ENCODE measurements around the gene CAPZB. TPM values are rescaled to one million over a fixed set of nuclear protein-coding genes. Genes with fewer than 3 reads are reported as not detected.

The CAPZB gene
- total RNA-seq, 2 experiments from 2014 or later: 492 to 518 TPM

GRCh38 chr1:19374926-19375325 lies 110.4 kb downstream of the CAPZB start:
- ChIA-PET POLR2A (no interaction called here), CTCF (interaction anchor here (0.8 to 1.5 kb wide), 5 partner anchors 8 to 207 kb away, joined by 3 to 4 read pairs (median 3); no protein-coding TSS in a partner anchor)
- H3K4me3 Mint-ChIP-seq: no peak overlapping the region
- DNase-seq: no peak
- ATAC-seq: no peak
- no peaks in the 10 kb centered on the region for H3K9me3 Mint-ChIP-seq (ENCODE audit: insufficient read depth)
- H3K36me3 Mint-ChIP-seq (ENCODE audit: low read depth): peaks cover 47% of the 10 kb centered on the region
- peaks cover 3% of the 10 kb centered on the region for H3K4me1 Mint-ChIP-seq (ENCODE audit: low read depth)
- H3K27me3 Mint-ChIP-seq (ENCODE audit: low read depth): no peaks in the 10 kb centered on the region
- H3K27ac Mint-ChIP-seq: no peak overlapping the region

GRCh38 chr1:19374083-19374801 lies 111.1 kb downstream of the CAPZB start:
- ATAC-seq (no peak), DNase-seq (no peak)
- ChIA-PET CTCF (interaction anchor here (0.8 to 1.5 kb wide), 4 partner anchors 7 to 208 kb away, joined by 3 to 4 read pairs (median 3); no protein-coding TSS in a partner anchor), POLR2A (no interaction called here)
- no peaks in the 10 kb centered on the region for H3K9me3 Mint-ChIP-seq (ENCODE audit: insufficient read depth)
- no peaks in the 10 kb centered on the region for H3K27me3 Mint-ChIP-seq (ENCODE audit: low read depth)
- H3K4me1 Mint-ChIP-seq (ENCODE audit: low read depth): no peaks in the 10 kb centered on the region
- peaks cover 40% of the 10 kb centered on the region for H3K36me3 Mint-ChIP-seq (ENCODE audit: low read depth)
- no peak overlapping the region for H3K27ac Mint-ChIP-seq
- H3K4me3 Mint-ChIP-seq: no peak overlapping the region

GRCh38 chr1:19373211-19374082 lies 111.9 kb downstream of the CAPZB start:
- Mint-ChIP-seq H3K27me3 (ENCODE audit: low read depth) (no peaks in the 10 kb centered on the region), H3K9me3 (ENCODE audit: insufficient read depth) (no peaks in the 10 kb centered on the region), H3K4me1 (ENCODE audit: low read depth) (no peaks in the 10 kb centered on the region), H3K36me3 (ENCODE audit: low read depth) (peaks cover 38% of the 10 kb centered on the region), H3K4me3 (no peak overlapping the region), H3K27ac (no peak overlapping the region)
- ChIA-PET POLR2A (no interaction called here), CTCF (interaction anchor here (1.2 kb wide), 1 partner anchor 17 kb away, joined by 3 read pairs; no protein-coding TSS in a partner anchor)
- ATAC-seq: no peak
- no peak for DNase-seq

GRCh38 chr1:19372602-19373001 lies 112.7 kb downstream of the CAPZB start:
- Mint-ChIP-seq H3K9me3 (ENCODE audit: insufficient read depth) (no peaks in the 10 kb centered on the region), H3K36me3 (ENCODE audit: low read depth) (peaks cover 30% of the 10 kb centered on the region), H3K27ac (no peak overlapping the region), H3K27me3 (ENCODE audit: low read depth) (no peaks in the 10 kb centered on the region), H3K4me3 (no peak overlapping the region), H3K4me1 (ENCODE audit: low read depth) (no peaks in the 10 kb centered on the region)
- DNase-seq (no peak), ATAC-seq (no peak)
- ChIA-PET POLR2A (no interaction called here), CTCF (interaction anchor here (0.9 kb wide), 1 partner anchor 18 kb away, joined by 3 read pairs; no protein-coding TSS in a partner anchor)

- POLR2A ChIA-PET: no interaction called here
- no peak overlapping the region for H3K4me3 Mint-ChIP-seq
Observed at GRCh38 chr1:19372136-19372514, 113.2 kb downstream of the CAPZB start.

GRCh38 chr1:19371226-19372135 lies 113.9 kb downstream of the CAPZB start:
- Mint-ChIP-seq H3K9me3 (ENCODE audit: insufficient read depth) (no peaks in the 10 kb centered on the region), H3K27ac (no peak overlapping the region), H3K27me3 (ENCODE audit: low read depth) (no peaks in the 10 kb centered on the region), H3K36me3 (ENCODE audit: low read depth) (peaks cover 19% of the 10 kb centered on the region), H3K4me3 (no peak overlapping the region), H3K4me1 (ENCODE audit: low read depth) (peaks cover 3% of the 10 kb centered on the region)
- CTCF ChIA-PET: interaction anchor here (0.9 kb wide), 1 partner anchor 19 kb away, joined by 3 read pairs; no protein-coding TSS in a partner anchor
- no peak for ATAC-seq
- DNase-seq: no peak
- POLR2A ChIA-PET: no interaction called here

More at GRCh38 chr1:19372136-19372514, 113.2 kb downstream of the CAPZB start:
- CTCF ChIA-PET: interaction anchor here (0.9 kb wide), 1 partner anchor 19 kb away, joined by 3 read pairs; no protein-coding TSS in a partner anchor
- Mint-ChIP-seq H3K4me1 (ENCODE audit: low read depth) (no peaks in the 10 kb centered on the region), H3K9me3 (ENCODE audit: insufficient read depth) (no peaks in the 10 kb centered on the region), H3K27ac (no peak overlapping the region), H3K36me3 (ENCODE audit: low read depth) (peaks cover 25% of the 10 kb centered on the region), H3K27me3 (ENCODE audit: low read depth) (no peaks in the 10 kb centered on the region)
- ATAC-seq (no peak), DNase-seq (no peak)

- Mint-ChIP-seq H3K4me1 (ENCODE audit: low read depth) (peaks cover 3% of the 10 kb centered on the region), H3K4me3 (no peak overlapping the region), H3K27me3 (ENCODE audit: low read depth) (no peaks in the 10 kb centered on the region), H3K27ac (no peak overlapping the region), H3K9me3 (ENCODE audit: insufficient read depth) (no peaks in the 10 kb centered on the region), H3K36me3 (ENCODE audit: low read depth) (peaks cover 13% of the 10 kb centered on the region)
- no peak for DNase-seq
- CTCF ChIA-PET: no interaction called here
- POLR2A ChIA-PET: no interaction called here
- ATAC-seq: no peak
Observed at GRCh38 chr1:19370453-19371170, 114.7 kb downstream of the CAPZB start.

- Mint-ChIP-seq H3K4me1 (ENCODE audit: low read depth) (peaks cover 3% of the 10 kb centered on the region), H3K27ac (no peak overlapping the region), H3K27me3 (ENCODE audit: low read depth) (no peaks in the 10 kb centered on the region), H3K36me3 (ENCODE audit: low read depth) (peaks cover 11% of the 10 kb centered on the region), H3K4me3 (no peak overlapping the region), H3K9me3 (ENCODE audit: insufficient read depth) (no peaks in the 10 kb centered on the region)
- POLR2A ChIA-PET: no interaction called here
- no peak for DNase-seq
- no peak for ATAC-seq
- CTCF ChIA-PET: no interaction called here
Observed at GRCh38 chr1:19369396-19370090, 115.8 kb downstream of the CAPZB start.

- H3K4me3 Mint-ChIP-seq: no peak overlapping the region
- DNase-seq: no peak
- POLR2A ChIA-PET: no interaction called here
- no peak overlapping the region for H3K27ac Mint-ChIP-seq
- H3K4me1 Mint-ChIP-seq (ENCODE audit: low read depth): peaks cover 3% of the 10 kb centered on the region
- H3K9me3 Mint-ChIP-seq (ENCODE audit: insufficient read depth): no peaks in the 10 kb centered on the region
- peaks cover 10% of the 10 kb centered on the region for H3K36me3 Mint-ChIP-seq (ENCODE audit: low read depth)
- no peak for ATAC-seq
- no peaks in the 10 kb centered on the region for H3K27me3 Mint-ChIP-seq (ENCODE audit: low read depth)
- CTCF ChIA-PET: no interaction called here
Observed at GRCh38 chr1:19368964-19369363, 116.4 kb downstream of the CAPZB start.

GRCh38 chr1:19368050-19368449 lies 117.3 kb downstream of the CAPZB start:
- ATAC-seq (no peak), DNase-seq (no peak)
- no peaks in the 10 kb centered on the region for H3K9me3 Mint-ChIP-seq (ENCODE audit: insufficient read depth)
- H3K27me3 Mint-ChIP-seq (ENCODE audit: low read depth): no peaks in the 10 kb centered on the region
- ChIA-PET CTCF (interaction anchor here (1.5 kb wide), 1 partner anchor 24 kb away, joined by 4 read pairs; no protein-coding TSS in a partner anchor), POLR2A (no interaction called here)
- H3K36me3 Mint-ChIP-seq (ENCODE audit: low read depth): peaks cover 14% of the 10 kb centered on the region
- no peak overlapping the region for H3K4me3 Mint-ChIP-seq
- peaks cover 3% of the 10 kb centered on the region for H3K4me1 Mint-ChIP-seq (ENCODE audit: low read depth)
- H3K27ac Mint-ChIP-seq: no peak overlapping the region
